Loucy (cell line): ENCODE data around the gene CTSE.

ENCODE experiments used
- H2AFZ ChIP-seq: fragments of 200-600 bp; sonication (generic); 2 replicates; pipeline ENCODE4 v1.6.0; 2016; ENCODE audit warnings: antibody characterized with exemption, mild to moderate bottlenecking, low read length, moderate library complexity
- H3F3A ChIP-seq: fragments of 200-600 bp; 2 replicates; pipeline ENCODE4 v1.6.0; 2016; ENCODE audit warnings: antibody characterized with exemption, low read depth, mild to moderate bottlenecking
- H3K27me3 ChIP-seq: fragments of 200-600 bp; sonication (generic); 2 replicates; pipeline ENCODE4 v1.6.1; 2014; ENCODE audit warnings: low read length, mild to moderate bottlenecking; ENCODE audit not compliant: insufficient read depth, poor library complexity, severe bottlenecking
- H3K36me3 ChIP-seq: fragments of 200-600 bp; sonication (generic); 2 replicates; pipeline ENCODE4 v1.6.1; 2016; ENCODE audit warnings: low read length; ENCODE audit not compliant: insufficient read depth
- H3K4me1 ChIP-seq: fragments of 200-600 bp; sonication (generic); 2 replicates; pipeline ENCODE4 v1.5.1; 2014; ENCODE audit warnings: low read length, mild to moderate bottlenecking; ENCODE audit not compliant: insufficient read depth, poor library complexity, severe bottlenecking
- H3K4me2 ChIP-seq: fragments of 200-600 bp; sonication (generic); 2 replicates; pipeline ENCODE4 v1.6.0; 2014; ENCODE audit warnings: antibody characterized with exemption, low read length, low read depth, mild to moderate bottlenecking; ENCODE audit not compliant: poor library complexity, severe bottlenecking
- H3K4me3 ChIP-seq: fragments of 200-600 bp; sonication (generic); 2 replicates; pipeline ENCODE4 v1.5.1; 2014; ENCODE audit warnings: low read length, mild to moderate bottlenecking, mixed read lengths; ENCODE audit not compliant: poor library complexity, severe bottlenecking
- H3K79me2 ChIP-seq: fragments of 200-600 bp; sonication (generic); 2 replicates; pipeline ENCODE4 v1.6.1; 2014; ENCODE audit warnings: low read length; ENCODE audit not compliant: insufficient read depth
- H3K9ac ChIP-seq: fragments of 200-600 bp; sonication (generic); 2 replicates; pipeline ENCODE4 v1.6.0; 2014; ENCODE audit warnings: mild to moderate bottlenecking, low read depth, low read length, moderate library complexity; ENCODE audit not compliant: poor library complexity, severe bottlenecking
- H3K9me2 ChIP-seq: fragments of 200-600 bp; sonication (generic); replicated peaks from 2 replicates; pipeline ENCODE4 v1.6.1; 2016; ENCODE audit warnings: low read depth, low read length, mixed read lengths
- H3K9me3 ChIP-seq: fragments of 200-600 bp; sonication (generic); 2 replicates; pipeline ENCODE4 v1.6.1; 2014; ENCODE audit warnings: mild to moderate bottlenecking, antibody characterized with exemption, low read length, low read depth; ENCODE audit not compliant: insufficient read depth
- H4K20me1 ChIP-seq: fragments of 200-600 bp; sonication (generic); 2 replicates; pipeline ENCODE4 v1.6.0; 2014; ENCODE audit warnings: antibody characterized with exemption, low read length, mild to moderate bottlenecking; ENCODE audit not compliant: insufficient read depth, poor library complexity, severe bottlenecking
- EZH2phosphoT487 ChIP-seq: fragments of 200-600 bp; IDR thresholded peaks from 2 replicates; pipeline ENCODE4 v1.6.1; 2018; ENCODE audit warnings: antibody characterized with exemption, mild to moderate bottlenecking, moderate library complexity, borderline replicate concordance
- TF ChIP-seq, protein P1 (sequence below): fragments of 200-600 bp; sonication (generic); conservative IDR thresholded peaks from 2 replicates; pipeline ENCODE4 v1.5.1; 2014; ENCODE audit warnings: mild to moderate bottlenecking, antibody characterized with exemption, low read length

Gene CTSE

GRCh38 chr1:206021008-206021625 is 2.6 kb downstream of the CTSE start:
- no peak overlapping the region for H3K4me2 ChIP-seq
- TF ChIP-seq, protein P1, sequence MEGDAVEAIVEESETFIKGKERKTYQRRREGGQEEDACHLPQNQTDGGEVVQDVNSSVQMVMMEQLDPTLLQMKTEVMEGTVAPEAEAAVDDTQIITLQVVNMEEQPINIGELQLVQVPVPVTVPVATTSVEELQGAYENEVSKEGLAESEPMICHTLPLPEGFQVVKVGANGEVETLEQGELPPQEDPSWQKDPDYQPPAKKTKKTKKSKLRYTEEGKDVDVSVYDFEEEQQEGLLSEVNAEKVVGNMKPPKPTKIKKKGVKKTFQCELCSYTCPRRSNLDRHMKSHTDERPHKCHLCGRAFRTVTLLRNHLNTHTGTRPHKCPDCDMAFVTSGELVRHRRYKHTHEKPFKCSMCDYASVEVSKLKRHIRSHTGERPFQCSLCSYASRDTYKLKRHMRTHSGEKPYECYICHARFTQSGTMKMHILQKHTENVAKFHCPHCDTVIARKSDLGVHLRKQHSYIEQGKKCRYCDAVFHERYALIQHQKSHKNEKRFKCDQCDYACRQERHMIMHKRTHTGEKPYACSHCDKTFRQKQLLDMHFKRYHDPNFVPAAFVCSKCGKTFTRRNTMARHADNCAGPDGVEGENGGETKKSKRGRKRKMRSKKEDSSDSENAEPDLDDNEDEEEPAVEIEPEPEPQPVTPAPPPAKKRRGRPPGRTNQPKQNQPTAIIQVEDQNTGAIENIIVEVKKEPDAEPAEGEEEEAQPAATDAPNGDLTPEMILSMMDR: no peak
- TF ChIP-seq EZH2phosphoT487: no peak
- H3F3A ChIP-seq: no peaks in the 10 kb centered on the region

DNA sequence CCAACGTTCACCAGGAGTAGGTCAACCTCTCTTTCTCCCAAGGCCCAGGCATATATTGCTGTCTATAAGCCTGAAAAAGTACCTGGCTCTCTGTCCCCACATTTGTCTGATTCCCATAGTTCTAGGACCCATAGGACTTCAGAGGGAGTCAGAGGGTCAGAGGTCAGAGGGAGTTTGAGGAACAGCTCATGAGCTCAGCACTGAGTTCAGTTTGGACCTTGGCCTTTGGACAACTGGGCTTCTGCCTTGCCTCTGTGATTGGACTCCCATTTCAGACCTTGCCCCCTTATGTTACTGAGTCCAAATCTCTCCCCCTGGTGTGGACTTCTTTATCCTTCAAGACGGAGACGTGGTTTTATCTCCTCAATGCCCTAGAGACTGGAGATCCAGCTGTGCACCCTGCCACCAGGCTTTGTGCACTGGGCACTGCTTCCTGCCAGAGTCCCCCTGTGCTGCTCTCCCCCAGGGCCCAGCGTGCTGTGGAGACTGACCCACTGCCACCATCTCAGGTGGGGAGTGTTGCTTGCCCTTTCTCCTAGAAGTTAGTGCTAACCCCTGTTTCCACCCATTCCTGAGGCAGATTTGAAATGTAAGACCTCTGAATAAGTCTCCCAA is 3.2 kb downstream of the CTSE start:
- TF ChIP-seq, protein P1: no peak
- Histone ChIP-seq H3K4me2 (no peak overlapping the region), H3K27me3 (no peaks in the 10 kb centered on the region)

More at GRCh38 chr1:206021008-206021625, 2.6 kb downstream of the CTSE start:
- Histone ChIP-seq H3K36me3 (no peaks in the 10 kb centered on the region), H3K9ac (no peak overlapping the region), H3K4me3 (no peak overlapping the region), H3K4me1 (peaks cover 11% of the 10 kb centered on the region), H3K79me2 (no peaks in the 10 kb centered on the region), H2AFZ (no peak overlapping the region), H3K9me3 (no peaks in the 10 kb centered on the region), H3K27me3 (no peaks in the 10 kb centered on the region), H4K20me1 (no peaks in the 10 kb centered on the region), H3K9me2 (no peaks in the 10 kb centered on the region)

GRCh38 chr1:206015071-206015470 is 8.6 kb downstream of the CTSE start:
- no peaks in the 10 kb centered on the region for H3K9me2 ChIP-seq
- H3K4me2 ChIP-seq: no peak overlapping the region
- TF ChIP-seq, protein P1: no peak
- no peak for TF ChIP-seq EZH2phosphoT487
- peak overlapping the region; percentile 51 for H3K9ac ChIP-seq
- no peaks in the 10 kb centered on the region for H3F3A ChIP-seq
- H3K36me3 ChIP-seq: no peaks in the 10 kb centered on the region
- H2AFZ ChIP-seq: 0 out of 2 replicates have a peak overlapping the region, but pooled peaks have one; percentile 11
- H3K4me1 ChIP-seq: peaks cover 42% of the 10 kb centered on the region
- no peaks in the 10 kb centered on the region for H3K9me3 ChIP-seq
- no peaks in the 10 kb centered on the region for H4K20me1 ChIP-seq
- no peaks in the 10 kb centered on the region for H3K27me3 ChIP-seq
- H3K4me3 ChIP-seq: no peak overlapping the region
- no peaks in the 10 kb centered on the region for H3K79me2 ChIP-seq

More for the DNA sequence above, 3.2 kb downstream of the CTSE start:
- Histone ChIP-seq H2AFZ (no peak overlapping the region), H3K79me2 (no peaks in the 10 kb centered on the region), H3K9me2 (no peaks in the 10 kb centered on the region), H3K4me3 (no peak overlapping the region), H3K36me3 (no peaks in the 10 kb centered on the region), H3K9ac (no peak overlapping the region), H3K4me1 (peaks cover 11% of the 10 kb centered on the region), H3F3A (no peaks in the 10 kb centered on the region), H4K20me1 (no peaks in the 10 kb centered on the region), H3K9me3 (no peaks in the 10 kb centered on the region)
